OCI-LY3 (cell line): ENCODE results near the gene BCL2L12.

ENCODE experiments used
- H2AFZ ChIP-seq: fragments of 200-600, 300-600 bp; shearing (Covaris generic); 2 replicates; pipeline ENCODE4 v1.6.0; 2014; ENCODE audit warnings: antibody characterized with exemption, low read depth, low read length
- H3K27ac ChIP-seq: fragments of 200-600, 300-600 bp; sonication (generic); 2 replicates; pipeline ENCODE4 v1.5.1; 2014; ENCODE audit warnings: mild to moderate bottlenecking, low read length, moderate library complexity, mixed read lengths
- H3K27me3 ChIP-seq: fragments of 200-600, 300-600 bp; sonication (generic); 2 replicates; pipeline ENCODE4 v1.6.1; 2014; ENCODE audit warnings: low read depth, low read length, mixed read lengths
- H3K36me3 ChIP-seq: fragments of 200-600, 300-600 bp; sonication (generic); replicated peaks from 2 replicates; pipeline ENCODE3; 2014; ENCODE audit warnings: low read depth, low read length, mixed read lengths
- H3K4me1 ChIP-seq: fragments of 300-600, 200-600 bp; sonication (generic); 2 replicates; pipeline ENCODE4 v1.6.1; 2014; ENCODE audit warnings: low read length, mixed read lengths
- H3K4me2 ChIP-seq: fragments of 200-600, 300-600 bp; sonication (generic); 2 replicates; pipeline ENCODE4 v1.6.1; 2014; ENCODE audit warnings: low read length, mixed read lengths
- H3K4me3 ChIP-seq: fragments of 300-600, 200-600 bp; sonication (generic); 2 replicates; pipeline ENCODE4 v1.5.1; 2014; ENCODE audit warnings: antibody characterized with exemption, mild to moderate bottlenecking, low read length, moderate library complexity
- H3K79me2 ChIP-seq: fragments of 300-600, 200-600 bp; shearing (Covaris generic); 2 replicates; pipeline ENCODE4 v1.6.1; 2014; ENCODE audit warnings: mild to moderate bottlenecking, low read length, mixed read lengths
- H3K9ac ChIP-seq: fragments of 300-600, 200-600 bp; shearing (Covaris generic); 2 replicates; pipeline ENCODE4 v1.6.0; 2014; ENCODE audit warnings: mild to moderate bottlenecking, low read length, moderate library complexity
- H3K9me3 ChIP-seq: fragments of 200-600, 300-600 bp; shearing (Covaris generic); 2 replicates; pipeline ENCODE4 v1.6.1; 2014; ENCODE audit warnings: low read length, mixed read lengths; ENCODE audit not compliant: insufficient read depth
- H4K20me1 ChIP-seq: fragments of 200-600, 300-600 bp; sonication (generic); 2 replicates; pipeline ENCODE4 v1.6.1; 2016; ENCODE audit warnings: low read length, mixed read lengths; ENCODE audit not compliant: insufficient read depth
- EZH2phosphoT487 ChIP-seq: fragments of 200-600 bp; shearing (Covaris generic); IDR thresholded peaks from 2 replicates; pipeline ENCODE4 v1.6.1; 2018; ENCODE audit warnings: antibody characterized with exemption, mixed run types, low read depth
- TF ChIP-seq, protein P1 (sequence below): fragments of 200-600, 300-600 bp; sonication (generic); IDR thresholded peaks from 2 replicates; pipeline ENCODE4 v1.5.1; 2014; ENCODE audit warnings: antibody characterized with exemption, low read length, low read depth

Gene BCL2L12

DNA sequence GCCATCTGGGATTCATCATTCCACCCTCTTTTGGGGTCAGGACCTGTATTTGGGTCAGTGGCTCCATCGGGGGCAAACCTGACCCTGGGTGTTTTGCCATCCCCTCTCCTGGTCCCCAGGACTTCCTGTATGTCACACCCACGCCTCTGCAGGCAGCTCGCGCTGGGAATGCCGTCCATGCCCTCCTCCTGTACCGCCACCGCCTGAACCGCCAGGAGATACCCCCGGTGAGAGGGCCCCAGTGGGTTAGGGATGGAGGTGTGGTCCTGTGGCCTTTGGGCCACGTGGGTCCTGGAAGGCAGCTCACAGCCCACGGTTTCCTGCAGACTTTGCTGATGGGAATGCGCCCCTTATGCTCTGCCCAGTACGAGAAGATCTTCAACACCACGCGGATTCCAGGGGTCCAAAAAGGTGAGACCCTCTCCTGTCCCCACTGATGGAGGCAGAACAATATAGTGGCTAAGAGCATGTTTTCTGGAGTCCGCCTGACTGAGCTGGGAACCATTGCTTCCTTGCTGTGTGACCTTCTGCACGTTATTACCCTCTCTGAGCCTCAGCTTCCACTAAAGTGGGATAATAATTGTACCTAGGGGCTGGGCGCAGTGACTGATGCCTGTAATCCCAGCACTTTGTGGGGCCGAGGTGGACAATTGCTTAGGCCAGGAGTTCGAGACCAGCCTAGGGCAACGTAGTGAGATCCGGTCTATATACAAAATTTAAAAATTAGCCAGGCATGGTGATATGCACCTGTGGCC, 39.3 kb downstream of the BCL2L12 start:
- H3K9me3 ChIP-seq = no peaks in the 10 kb centered on the region
- no peaks in the 10 kb centered on the region for H3K36me3 ChIP-seq
- H3K27me3 ChIP-seq = no peaks in the 10 kb centered on the region
- H2AFZ ChIP-seq = no peak overlapping the region
- no peaks in the 10 kb centered on the region for H3K79me2 ChIP-seq
- H3K27ac ChIP-seq = no peak overlapping the region
- H4K20me1 ChIP-seq = no peaks in the 10 kb centered on the region
- no peak overlapping the region for H3K9ac ChIP-seq
- no peak for TF ChIP-seq EZH2phosphoT487
- no peak overlapping the region for H3K4me2 ChIP-seq
- H3K4me3 ChIP-seq = no peak overlapping the region
- no peaks in the 10 kb centered on the region for H3K4me1 ChIP-seq

DNA sequence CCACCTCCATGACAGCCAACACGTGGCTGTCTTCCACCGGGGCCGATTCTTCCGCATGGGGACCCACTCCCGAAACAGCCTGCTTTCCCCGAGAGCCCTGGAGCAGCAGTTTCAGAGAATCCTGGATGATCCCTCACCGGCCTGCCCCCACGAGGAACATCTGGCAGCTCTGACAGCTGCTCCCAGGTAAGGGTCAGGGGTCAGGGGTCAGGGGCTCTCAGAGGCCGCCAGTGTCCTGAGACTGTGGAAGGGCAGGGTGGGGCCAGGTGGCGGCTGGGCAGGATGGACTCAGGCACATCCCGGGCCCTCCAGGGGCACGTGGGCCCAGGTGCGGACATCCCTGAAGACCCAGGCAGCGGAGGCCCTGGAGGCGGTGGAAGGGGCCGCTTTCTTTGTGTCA, 40.2 kb downstream of the BCL2L12 start:
- TF ChIP-seq, protein P1, sequence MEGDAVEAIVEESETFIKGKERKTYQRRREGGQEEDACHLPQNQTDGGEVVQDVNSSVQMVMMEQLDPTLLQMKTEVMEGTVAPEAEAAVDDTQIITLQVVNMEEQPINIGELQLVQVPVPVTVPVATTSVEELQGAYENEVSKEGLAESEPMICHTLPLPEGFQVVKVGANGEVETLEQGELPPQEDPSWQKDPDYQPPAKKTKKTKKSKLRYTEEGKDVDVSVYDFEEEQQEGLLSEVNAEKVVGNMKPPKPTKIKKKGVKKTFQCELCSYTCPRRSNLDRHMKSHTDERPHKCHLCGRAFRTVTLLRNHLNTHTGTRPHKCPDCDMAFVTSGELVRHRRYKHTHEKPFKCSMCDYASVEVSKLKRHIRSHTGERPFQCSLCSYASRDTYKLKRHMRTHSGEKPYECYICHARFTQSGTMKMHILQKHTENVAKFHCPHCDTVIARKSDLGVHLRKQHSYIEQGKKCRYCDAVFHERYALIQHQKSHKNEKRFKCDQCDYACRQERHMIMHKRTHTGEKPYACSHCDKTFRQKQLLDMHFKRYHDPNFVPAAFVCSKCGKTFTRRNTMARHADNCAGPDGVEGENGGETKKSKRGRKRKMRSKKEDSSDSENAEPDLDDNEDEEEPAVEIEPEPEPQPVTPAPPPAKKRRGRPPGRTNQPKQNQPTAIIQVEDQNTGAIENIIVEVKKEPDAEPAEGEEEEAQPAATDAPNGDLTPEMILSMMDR = no peak
- no peak for TF ChIP-seq EZH2phosphoT487
- H3K36me3 ChIP-seq = no peaks in the 10 kb centered on the region
- H3K9me3 ChIP-seq = no peaks in the 10 kb centered on the region
- H3K4me3 ChIP-seq = no peak overlapping the region
- no peak overlapping the region for H2AFZ ChIP-seq
- no peaks in the 10 kb centered on the region for H3K4me1 ChIP-seq
- H3K79me2 ChIP-seq = no peaks in the 10 kb centered on the region
- H3K9ac ChIP-seq = no peak overlapping the region
- H3K27ac ChIP-seq = no peak overlapping the region
- no peaks in the 10 kb centered on the region for H4K20me1 ChIP-seq
- no peaks in the 10 kb centered on the region for H3K27me3 ChIP-seq
- H3K4me2 ChIP-seq = no peak overlapping the region

DNA sequence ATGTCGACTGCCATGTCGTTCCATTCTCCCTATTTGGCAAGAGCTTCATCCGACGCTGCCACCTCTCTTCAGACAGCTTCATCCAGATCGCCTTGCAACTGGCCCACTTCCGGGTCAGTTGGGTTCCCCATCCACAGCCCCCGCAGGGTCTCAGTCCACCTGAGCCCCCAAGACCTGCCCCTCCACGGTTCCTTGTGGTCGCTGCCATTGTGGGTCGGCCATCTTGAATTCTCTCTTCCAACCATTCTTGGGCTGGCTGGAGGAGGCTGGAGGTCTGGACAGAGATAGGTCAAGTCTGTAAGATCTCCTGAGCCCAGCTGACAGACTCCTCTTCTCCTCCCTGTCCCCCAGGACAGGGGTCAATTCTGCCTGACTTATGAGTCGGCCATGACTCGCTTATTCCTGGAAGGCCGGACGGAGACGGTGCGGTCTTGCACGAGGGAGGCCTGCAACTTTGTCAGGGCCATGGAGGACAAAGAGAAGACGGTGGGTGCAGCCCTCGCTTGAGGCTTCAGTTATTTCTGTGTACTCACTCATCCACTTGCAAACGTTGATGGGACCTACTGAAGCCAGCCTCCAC, 44.7 kb downstream of the BCL2L12 start:
- no peaks in the 10 kb centered on the region for H3K36me3 ChIP-seq
- H3K9ac ChIP-seq = no peak overlapping the region
- H2AFZ ChIP-seq = no peak overlapping the region
- H3K9me3 ChIP-seq = no peaks in the 10 kb centered on the region
- H3K4me3 ChIP-seq = no peak overlapping the region
- no peaks in the 10 kb centered on the region for H3K4me1 ChIP-seq
- no peaks in the 10 kb centered on the region for H3K79me2 ChIP-seq
- H3K27ac ChIP-seq = no peak overlapping the region
- TF ChIP-seq, protein P1 = no peak
- TF ChIP-seq EZH2phosphoT487 = no peak
- no peak overlapping the region for H3K4me2 ChIP-seq
- no peaks in the 10 kb centered on the region for H4K20me1 ChIP-seq
- no peaks in the 10 kb centered on the region for H3K27me3 ChIP-seq

DNA sequence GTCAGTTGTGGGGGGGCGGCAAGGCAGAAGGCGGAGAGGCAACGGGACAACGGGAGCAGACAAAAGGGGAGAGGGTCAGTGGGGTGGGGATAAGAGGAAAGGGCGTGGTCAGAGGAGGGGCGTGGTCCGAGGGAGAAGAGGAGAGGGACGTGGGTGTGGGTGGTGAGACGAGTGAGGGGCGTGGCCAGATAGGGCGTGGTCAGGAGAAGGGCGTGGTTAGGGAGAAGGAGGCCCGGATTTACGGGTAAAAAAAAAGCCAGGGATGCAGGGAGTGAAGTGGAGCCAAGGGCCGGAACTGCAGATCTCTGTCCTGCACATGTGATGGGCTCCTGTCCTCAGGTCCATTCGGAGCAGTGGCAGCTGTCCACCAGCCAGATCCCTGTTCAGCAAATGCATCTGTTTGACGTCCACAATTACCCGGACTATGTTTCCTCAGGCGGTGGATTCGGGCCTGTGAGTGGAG, 46.7 kb downstream of the BCL2L12 start:
- H2AFZ ChIP-seq = no peak overlapping the region

More for the DNA sequence above, 46.7 kb downstream of the BCL2L12 start:
- Histone ChIP-seq H3K27me3 (no peaks in the 10 kb centered on the region), H3K79me2 (no peaks in the 10 kb centered on the region), H3K36me3 (no peaks in the 10 kb centered on the region), H3K4me1 (peaks cover 2% of the 10 kb centered on the region; the same call in 1 of the 2 replicates), H3K9me3 (no peaks in the 10 kb centered on the region), H3K27ac (no peak overlapping the region), H3K9ac (no peak overlapping the region), H3K4me3 (no peak overlapping the region), H3K4me2 (no peak overlapping the region), H4K20me1 (no peaks in the 10 kb centered on the region)
- no peak for TF ChIP-seq EZH2phosphoT487
- TF ChIP-seq, protein P1 = no peak
